ENCODE measurements around the gene SLC6A5. TPM values are rescaled to one million over a fixed set of nuclear protein-coding genes. Genes with fewer than 3 reads are reported as not detected.

SLC6A5 gene
- total RNA-seq, 4 donors from 2014 or later: not detected

DNA sequence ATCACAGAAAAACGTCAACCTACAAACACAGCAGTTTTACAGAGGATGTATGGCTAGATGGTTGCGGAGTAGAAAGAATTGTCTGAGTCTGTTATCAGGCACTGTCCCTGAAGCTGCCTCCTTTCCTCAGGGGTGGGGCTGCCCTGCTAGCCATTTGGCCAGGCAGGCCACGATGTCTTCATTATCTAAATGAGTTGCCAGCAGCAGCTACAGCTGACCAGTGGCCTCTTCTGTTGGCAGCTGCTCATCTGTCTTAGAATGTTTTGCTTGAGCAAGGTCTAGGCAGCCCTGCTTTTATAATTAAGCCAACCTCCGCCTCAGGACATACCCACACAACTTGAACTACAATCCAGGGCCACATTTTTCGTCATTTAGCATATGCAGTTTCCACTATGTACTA lies 17.5 kb downstream of the SLC6A5 start:
- Histone ChIP-seq H3K4me3 (no peak overlapping the region), H3K27ac (no peak overlapping the region), H3K4me1 (no peaks in the 10 kb centered on the region), H3K9me3 (no peaks in the 10 kb centered on the region), H3K27me3 (peaks cover 6% of the 10 kb centered on the region), H3K36me3 (no peaks in the 10 kb centered on the region)
- no peak for TF ChIP-seq POLR2AphosphoS5 (IDR thresholded peaks at IDR 0.05)
- no peak for TF ChIP-seq POLR2A (IDR thresholded peaks at IDR 0.05)
- TF ChIP-seq EP300 (IDR thresholded peaks at IDR 0.05; ENCODE audit: low read depth): no peak
- TF ChIP-seq CTCF (IDR thresholded peaks at IDR 0.05): no peak
- DNase-seq: no peak
- in situ Hi-C loops (cut with MboI; ENCODE audit: low pct_ligation_motif_present in 1 of 4, low pct_unique_long_range_greater_than_20kb in 1 of 4, low sequenced_read_pairs in 3 of 4) (loop anchor here in 3 of 4 donors (25.0 kb wide), 2 partner anchors 230 to 480 kb away; partner anchors contain the start of gene PRMT3 (in 3 of the 3)), intact Hi-C loops (cut with DNase I; ENCODE audit: low total_unique reads) (loop anchor here (5.0 kb wide), 1 partner anchor 1360 kb away; no protein-coding TSS in a partner anchor)
- 42% methylated on average over 5 of the region's 5 CpGs; no CpG with 5 or more reads in 1 of the 2 donors for WGBS, 2 donors (ENCODE audit: low coverage in 1 of 2)

GRCh38 chr11:20617346-20618005 lies 18.1 kb downstream of the SLC6A5 start:
- H3K4me1 ChIP-seq: no peaks in the 10 kb centered on the region
- H3K27ac ChIP-seq: no peak overlapping the region
- H3K4me3 ChIP-seq: no peak overlapping the region
- TF ChIP-seq POLR2A (IDR thresholded peaks at IDR 0.05) (no peak), POLR2AphosphoS5 (IDR thresholded peaks at IDR 0.05) (no peak), CTCF (IDR thresholded peaks at IDR 0.05) (no peak), EP300 (IDR thresholded peaks at IDR 0.05; ENCODE audit: low read depth) (no peak)
- no peaks in the 10 kb centered on the region for H3K9me3 ChIP-seq
- in situ Hi-C loops (cut with MboI; ENCODE audit: low pct_ligation_motif_present in 1 of 4, low pct_unique_long_range_greater_than_20kb in 1 of 4, low sequenced_read_pairs in 3 of 4) (loop anchor here in 3 of 4 donors (25.0 kb wide), 2 partner anchors 230 to 480 kb away; partner anchors contain the start of gene PRMT3 (in 3 of the 3)), intact Hi-C loops (cut with DNase I; ENCODE audit: low total_unique reads) (loop anchor here (5.0 kb wide), 1 partner anchor 1360 kb away; no protein-coding TSS in a partner anchor)
- peaks cover 6% of the 10 kb centered on the region for H3K27me3 ChIP-seq
- 30 to 40% methylated on average over 1 to 4 of the region's 4 CpGs for WGBS, 2 donors (ENCODE audit: low coverage in 1 of 2)
- no peaks in the 10 kb centered on the region for H3K36me3 ChIP-seq
- no peak for DNase-seq

- no peak overlapping the region for H3K4me3 ChIP-seq
- 61% methylated on average over 1 of the region's 1 CpG; no CpG with 5 or more reads in 1 of the 2 donors for WGBS, 2 donors (ENCODE audit: low coverage in 1 of 2)
- intact Hi-C loops (cut with DNase I; ENCODE audit: low total_unique reads): loop anchor here (5.0 kb wide), 1 partner anchor 1361 kb away; no protein-coding TSS in a partner anchor
- TF ChIP-seq POLR2AphosphoS5 (IDR thresholded peaks at IDR 0.05) (no peak), POLR2A (IDR thresholded peaks at IDR 0.05) (no peak), CTCF (IDR thresholded peaks at IDR 0.05) (no peak), EP300 (IDR thresholded peaks at IDR 0.05; ENCODE audit: low read depth) (no peak)
- H3K4me1 ChIP-seq: no peaks in the 10 kb centered on the region
- no peaks in the 10 kb centered on the region for H3K36me3 ChIP-seq
- H3K27ac ChIP-seq: no peak overlapping the region
- peaks cover 6% of the 10 kb centered on the region for H3K27me3 ChIP-seq
- DNase-seq: no peak
- in situ Hi-C loops (cut with MboI; ENCODE audit: low pct_ligation_motif_present in 1 of 4, low pct_unique_long_range_greater_than_20kb in 1 of 4, low sequenced_read_pairs in 3 of 4): loop anchor here in 3 of 4 donors (25.0 kb wide), 2 partner anchors 231 to 481 kb away; partner anchors contain the start of gene PRMT3 (in 3 of the 3)
- no peaks in the 10 kb centered on the region for H3K9me3 ChIP-seq
These were observed 18.7 kb downstream of the SLC6A5 start for GRCh38 chr11:20618083-20618482.

DNA sequence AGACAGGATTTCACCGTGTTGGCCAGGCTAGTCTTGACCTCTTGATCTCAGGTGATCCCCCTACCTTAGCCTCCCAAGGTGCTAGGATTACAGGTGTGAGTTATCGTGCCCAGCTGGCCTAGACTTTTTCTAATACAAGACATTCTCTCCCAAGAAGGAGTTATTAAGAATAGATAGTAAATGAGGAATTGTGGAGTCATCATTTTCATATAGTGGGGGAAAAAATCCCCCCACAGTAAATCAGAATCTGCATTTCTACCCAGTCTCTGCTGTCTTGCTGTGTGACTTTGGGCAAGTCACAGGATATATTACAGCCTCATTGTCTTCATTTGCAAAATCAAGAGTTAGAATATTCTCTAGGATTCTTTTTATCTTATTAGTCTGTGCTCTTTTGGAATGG lies 21.6 kb downstream of the SLC6A5 start:
- Histone ChIP-seq H3K27ac (no peak overlapping the region), H3K4me3 (no peak overlapping the region), H3K27me3 (no peaks in the 10 kb centered on the region), H3K4me1 (no peaks in the 10 kb centered on the region), H3K9me3 (no peaks in the 10 kb centered on the region), H3K36me3 (no peaks in the 10 kb centered on the region)
- TF ChIP-seq POLR2AphosphoS5 (IDR thresholded peaks at IDR 0.05) (no peak), EP300 (IDR thresholded peaks at IDR 0.05; ENCODE audit: low read depth) (no peak), CTCF (IDR thresholded peaks at IDR 0.05) (no peak), POLR2A (IDR thresholded peaks at IDR 0.05) (no peak)
- 55 to 63% methylated on average over 2 of the region's 2 CpGs for WGBS, 2 donors (ENCODE audit: low coverage in 1 of 2)
- in situ Hi-C loops (cut with MboI; ENCODE audit: low pct_ligation_motif_present in 1 of 4, low pct_unique_long_range_greater_than_20kb in 1 of 4, low sequenced_read_pairs in 3 of 4): loop anchor here in 3 of 4 donors (25.0 kb wide), 2 partner anchors 234 to 484 kb away; partner anchors contain the start of gene PRMT3 (in 3 of the 3)
- no peak for DNase-seq
- intact Hi-C loops (cut with DNase I; ENCODE audit: low total_unique reads): no loop called here
